Ectodermal cell (in vitro differentiated cells): Measurements from ENCODE around the gene FLNC.
A peak's percentile ranks its signal among the peaks of the same experiment; 100 is the strongest.

ENCODE experiments used
- H3K27ac ChIP-seq: 2 replicates; pipeline ENCODE4 v1.7.0; 2013; ENCODE audit warnings: mild to moderate bottlenecking, low read depth, low read length; ENCODE audit not compliant: insufficient read depth, poor library complexity, severe bottlenecking
- H3K27me3 ChIP-seq: 2 replicates; pipeline ENCODE4 v1.7.0; 2013; ENCODE audit warnings: mild to moderate bottlenecking, low read length; ENCODE audit not compliant: insufficient read depth, control insufficient read depth, poor library complexity, severe bottlenecking
- H3K36me3 ChIP-seq: one replicate; pipeline ENCODE4 v1.7.0; 2013; ENCODE audit warnings: low read length; ENCODE audit not compliant: control insufficient read depth, insufficient read depth
- H3K4me1 ChIP-seq: one replicate; pipeline ENCODE4 v1.7.0; 2013; ENCODE audit warnings: low read length; ENCODE audit not compliant: control insufficient read depth, insufficient read depth
- H3K4me3 ChIP-seq: 2 replicates; pipeline ENCODE4 v1.7.0; 2013; ENCODE audit warnings: low read depth, low read length, control low read depth; ENCODE audit not compliant: insufficient read depth
- H3K9me3 ChIP-seq: 2 replicates; pipeline ENCODE4 v1.7.0; 2013; ENCODE audit warnings: mild to moderate bottlenecking, low read length, moderate library complexity; ENCODE audit not compliant: control insufficient read depth
- WGBS, 2 experiments: methylation state at CpG; one replicate each; pipeline ENCODE4 v1.1.7; 2013; ENCODE audit warnings: missing lambda C conversion rate in 2 of 2; 5-methylcytosine and 5-hydroxymethylcytosine counted together

FLNC gene

DNA sequence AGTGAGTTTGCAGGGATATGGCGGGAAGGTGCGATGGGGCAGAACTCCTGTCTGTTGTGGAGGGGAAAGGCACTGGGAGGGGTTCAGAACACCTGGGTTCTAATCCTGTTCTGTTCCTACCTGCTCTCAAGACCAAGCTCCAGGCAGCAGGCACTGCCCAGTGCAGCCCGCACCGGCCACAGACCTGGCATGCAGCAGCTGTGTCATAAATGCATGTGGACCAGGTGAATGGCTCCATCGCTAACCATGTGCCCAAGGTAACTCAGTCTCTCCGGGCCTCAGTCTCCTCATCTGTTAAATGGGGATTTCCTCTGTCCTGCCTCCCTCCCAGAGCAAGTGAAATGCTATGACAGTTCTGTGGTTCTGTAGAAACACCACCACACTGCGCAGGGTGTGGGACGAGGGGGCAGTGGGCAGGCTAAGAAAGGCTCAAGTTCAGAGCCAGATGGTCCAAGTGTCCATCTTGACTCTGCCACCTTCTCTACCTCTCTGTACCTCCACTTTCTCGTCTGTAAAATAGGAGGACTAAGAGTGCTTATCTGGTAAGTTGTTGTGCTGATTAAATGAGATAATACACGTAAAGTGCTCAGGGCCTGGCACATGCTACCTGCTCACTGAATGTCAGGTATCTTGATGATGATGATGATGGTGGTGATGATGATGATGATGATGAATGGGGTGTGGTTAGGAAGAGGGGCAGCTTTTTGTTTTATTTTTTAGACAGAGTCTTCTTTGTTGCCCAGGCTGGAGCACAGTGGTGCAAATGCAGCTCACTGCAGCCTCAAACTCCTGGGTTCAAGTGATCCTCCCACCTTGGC lies 55.4 kb downstream of the FLNC start:
- H3K27ac ChIP-seq: no peak overlapping the region
- H3K9me3 ChIP-seq: no peaks in the 10 kb centered on the region
- no peak overlapping the region for H3K4me3 ChIP-seq
- 94 to 95% methylated on average over 10 of the region's 10 CpGs for WGBS, 2 experiments
- peaks cover 7% of the 10 kb centered on the region for H3K27me3 ChIP-seq
- no peaks in the 10 kb centered on the region for H3K36me3 ChIP-seq
- H3K4me1 ChIP-seq: peaks cover 8% of the 10 kb centered on the region

DNA sequence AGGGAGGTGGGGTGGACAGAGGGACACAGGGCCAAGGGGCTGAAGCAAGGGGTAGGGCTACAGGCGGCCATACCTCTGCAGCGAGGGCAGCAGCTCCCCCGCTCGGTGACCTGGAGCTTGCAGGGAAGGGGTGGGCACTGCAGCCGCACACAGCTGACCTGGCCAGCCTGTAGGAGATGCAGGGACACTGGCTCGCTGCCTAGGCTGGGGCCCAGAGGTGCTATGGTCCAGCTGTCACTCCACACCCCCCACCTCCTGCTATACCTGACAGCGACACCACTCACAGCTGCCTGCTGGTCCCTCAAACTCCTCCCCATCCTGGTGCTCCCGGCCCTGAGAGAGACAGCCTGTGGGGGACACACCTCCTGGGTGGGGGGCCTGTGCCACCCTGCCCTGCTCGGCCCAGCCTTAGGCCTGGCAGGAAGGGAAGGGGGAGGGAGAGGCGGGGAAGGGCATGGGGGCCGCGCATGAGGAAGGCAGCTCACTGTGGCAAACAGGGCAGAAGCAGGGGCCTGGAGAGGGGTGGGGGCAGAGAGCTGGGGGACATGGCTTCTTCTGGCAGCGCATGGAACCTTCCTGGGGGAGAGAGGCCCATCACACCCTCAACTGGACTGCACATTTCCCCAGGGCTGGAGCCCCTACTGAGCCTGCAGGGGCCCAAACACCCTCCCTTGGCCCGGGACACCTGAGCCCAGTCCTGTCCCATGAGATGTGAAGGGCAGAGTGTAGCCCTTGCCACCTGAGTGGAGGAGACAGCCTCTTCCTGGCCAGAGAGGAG lies 56.4 kb downstream of the FLNC start:
- no peak overlapping the region for H3K27ac ChIP-seq
- WGBS, 2 experiments: 77 to 86% methylated on average over 14 of the region's 14 CpGs
- peaks cover 8% of the 10 kb centered on the region for H3K4me1 ChIP-seq
- no peaks in the 10 kb centered on the region for H3K36me3 ChIP-seq
- H3K4me3 ChIP-seq: no peak overlapping the region
- peaks cover 17% of the 10 kb centered on the region for H3K27me3 ChIP-seq
- no peaks in the 10 kb centered on the region for H3K9me3 ChIP-seq

DNA sequence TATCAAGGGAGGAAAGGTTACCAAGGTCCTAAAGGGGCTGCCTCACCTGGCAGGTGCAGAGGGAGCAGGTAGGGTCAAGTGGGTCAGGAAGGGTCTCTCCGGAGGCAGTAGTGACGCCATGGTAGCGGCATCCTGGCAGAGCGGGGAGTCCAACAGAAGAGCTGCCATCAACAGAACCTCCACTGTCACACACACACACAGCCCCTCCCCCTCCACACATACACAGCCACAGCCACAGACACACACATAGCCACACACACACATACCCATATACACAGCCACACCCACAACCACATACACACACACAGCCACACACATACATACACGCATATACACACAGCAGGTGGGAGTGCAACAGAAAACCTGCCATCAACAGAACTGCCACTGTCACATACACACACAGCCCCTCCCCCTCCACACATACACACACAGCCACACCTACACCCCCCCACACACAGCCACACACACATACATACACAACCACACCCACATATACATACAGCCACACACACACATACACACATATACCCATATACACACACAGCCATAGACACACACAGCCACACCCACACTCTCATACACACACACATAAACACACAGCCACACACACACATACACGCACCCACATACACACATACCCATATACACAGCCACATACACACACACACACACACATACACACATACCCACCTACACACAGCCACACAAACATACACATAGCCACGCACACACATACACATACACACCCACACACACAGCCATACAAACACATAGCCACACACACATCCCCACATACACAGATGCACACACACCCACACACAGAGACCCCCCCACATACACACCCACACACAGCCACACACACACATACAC lies 57.2 kb downstream of the FLNC start:
- no peak overlapping the region for H3K27ac ChIP-seq
- H3K4me3 ChIP-seq: no peak overlapping the region

DNA sequence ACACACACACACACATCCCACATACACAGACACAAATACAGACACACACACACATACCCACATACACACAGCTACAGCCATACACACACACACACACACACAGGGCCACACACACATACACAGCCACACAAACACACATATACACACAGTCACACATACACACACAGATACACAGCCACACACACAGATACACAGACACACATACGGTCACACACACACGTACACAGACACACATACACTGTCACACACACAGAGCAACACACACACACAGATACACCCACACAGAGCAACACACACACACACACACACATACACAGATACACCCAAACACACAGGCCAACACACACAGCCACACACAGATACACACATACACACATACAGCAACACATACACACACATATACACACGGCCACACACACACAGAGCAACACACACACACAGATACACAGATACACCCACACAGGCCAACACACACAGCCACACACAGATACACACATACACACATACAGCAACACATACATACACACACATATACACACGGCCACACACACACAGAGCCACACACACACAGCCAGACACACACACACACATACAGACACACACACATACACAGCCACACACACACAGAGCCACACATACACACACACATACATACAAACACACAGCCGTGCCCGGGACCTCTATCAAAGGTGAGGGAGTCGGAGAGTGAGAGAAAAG lies 58.0 kb downstream of the FLNC start:
- WGBS, 2 experiments: 83 to 89% methylated on average over 7 of the region's 7 CpGs
- H3K9me3 ChIP-seq: no peaks in the 10 kb centered on the region
- H3K36me3 ChIP-seq: no peaks in the 10 kb centered on the region
- no peak overlapping the region for H3K27ac ChIP-seq
- no peak overlapping the region for H3K4me3 ChIP-seq
- H3K4me1 ChIP-seq: peaks cover 8% of the 10 kb centered on the region
- peaks cover 17% of the 10 kb centered on the region for H3K27me3 ChIP-seq

More for the DNA sequence above, 57.2 kb downstream of the FLNC start:
- H3K4me1 ChIP-seq: peaks cover 8% of the 10 kb centered on the region
- WGBS, 2 experiments: 85 to 94% methylated on average over 7 of the region's 7 CpGs
- H3K9me3 ChIP-seq: no peaks in the 10 kb centered on the region
- peaks cover 17% of the 10 kb centered on the region for H3K27me3 ChIP-seq
- no peaks in the 10 kb centered on the region for H3K36me3 ChIP-seq

DNA sequence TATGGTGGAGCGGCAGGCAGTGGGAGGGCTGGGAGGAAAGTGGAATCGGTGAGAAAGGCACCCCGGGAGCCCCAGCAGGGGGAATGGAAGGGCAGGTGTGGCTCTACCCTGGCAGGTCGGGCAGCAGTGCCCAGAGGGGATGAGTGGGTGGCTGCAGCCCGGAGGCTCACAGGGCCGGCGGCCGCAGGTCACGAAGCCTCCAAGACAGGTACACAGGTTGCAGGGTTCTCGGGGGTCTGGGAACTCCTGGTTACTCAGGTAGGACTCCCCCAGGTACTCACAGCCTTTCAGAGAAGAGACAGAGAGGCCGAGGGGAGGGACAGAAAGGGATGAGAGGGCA lies 58.5 kb downstream of the FLNC start:
- WGBS, 2 experiments: 76 to 78% methylated on average over 11 of the region's 11 CpGs
- Histone ChIP-seq H3K4me3 (no peak overlapping the region), H3K9me3 (no peaks in the 10 kb centered on the region), H3K27ac (no peak overlapping the region), H3K27me3 (peaks cover 17% of the 10 kb centered on the region), H3K4me1 (peaks cover 8% of the 10 kb centered on the region), H3K36me3 (no peaks in the 10 kb centered on the region)

DNA sequence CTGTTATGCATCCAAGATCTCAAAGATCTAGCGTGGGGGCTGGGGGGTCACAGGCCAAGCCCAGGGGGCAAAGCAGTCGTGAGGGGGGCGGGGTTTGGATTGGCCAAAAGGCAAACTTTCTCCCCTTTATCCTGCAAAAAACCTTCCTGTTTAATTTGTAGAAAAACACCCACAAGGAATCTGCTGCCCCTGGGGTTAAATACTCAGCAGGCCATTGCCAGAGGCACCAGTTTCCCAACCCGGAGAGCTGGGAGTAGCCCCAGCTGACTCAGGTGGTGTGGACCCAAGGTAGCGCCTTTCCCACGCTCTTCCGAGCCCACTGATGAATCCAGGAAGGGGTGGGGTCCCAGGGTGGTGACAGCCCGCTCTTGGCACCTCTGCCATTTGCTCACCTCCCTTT lies 58.9 kb downstream of the FLNC start:
- 59 to 60% methylated on average over 8 of the region's 8 CpGs for WGBS, 2 experiments
- Histone ChIP-seq H3K4me3 (no peak overlapping the region), H3K27ac (no peak overlapping the region), H3K36me3 (no peaks in the 10 kb centered on the region), H3K27me3 (peaks cover 17% of the 10 kb centered on the region), H3K4me1 (peaks cover 5% of the 10 kb centered on the region), H3K9me3 (no peaks in the 10 kb centered on the region)

DNA sequence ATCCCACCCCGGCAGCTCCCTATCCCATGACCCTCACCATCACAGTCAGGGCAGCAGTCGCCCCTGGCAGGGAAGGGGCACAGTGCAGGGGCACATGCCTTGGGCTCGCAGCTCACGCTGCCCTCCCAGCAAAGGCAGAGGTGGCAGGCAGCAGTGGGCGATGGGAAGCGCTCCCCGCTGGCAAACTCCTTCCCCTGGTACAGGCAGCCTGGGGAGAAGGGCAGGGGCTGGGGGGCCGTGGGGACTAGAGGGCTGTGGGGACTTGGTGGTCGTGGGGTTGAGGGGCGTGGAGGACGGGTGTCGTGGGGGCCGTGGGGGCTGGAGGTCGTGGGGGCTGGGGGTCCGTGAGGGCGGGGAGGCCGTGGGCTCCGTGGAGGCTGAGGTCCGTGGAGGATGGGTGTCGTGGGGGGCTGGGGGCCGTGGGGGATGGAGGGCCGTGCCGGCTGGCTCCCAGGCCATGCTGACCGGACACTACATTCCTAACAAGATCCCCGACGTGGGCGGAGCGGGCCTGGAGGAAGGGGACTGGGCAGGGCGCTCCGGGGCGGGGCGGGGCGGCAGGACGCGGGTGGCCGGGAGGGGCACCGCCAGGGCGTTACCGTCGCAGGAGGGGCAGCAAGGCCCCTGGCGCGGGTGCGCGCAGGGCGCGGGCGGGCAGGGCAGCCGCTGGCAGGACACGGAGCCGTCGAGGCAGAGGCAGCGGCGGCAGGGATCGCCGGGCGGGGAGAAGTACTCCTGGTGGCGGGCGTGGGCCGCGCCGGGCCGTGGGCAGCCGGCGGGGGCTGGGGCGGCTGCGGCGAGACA lies 60.3 kb downstream of the FLNC start:
- Histone ChIP-seq H3K27me3 (peaks cover 17% of the 10 kb centered on the region), H3K4me1 (no peaks in the 10 kb centered on the region), H3K9me3 (no peaks in the 10 kb centered on the region), H3K27ac (no peak overlapping the region), H3K4me3 (peak overlapping the region; percentile 18), H3K36me3 (no peaks in the 10 kb centered on the region)
- 58 to 60% methylated on average over 67 of the region's 67 CpGs for WGBS, 2 experiments

DNA sequence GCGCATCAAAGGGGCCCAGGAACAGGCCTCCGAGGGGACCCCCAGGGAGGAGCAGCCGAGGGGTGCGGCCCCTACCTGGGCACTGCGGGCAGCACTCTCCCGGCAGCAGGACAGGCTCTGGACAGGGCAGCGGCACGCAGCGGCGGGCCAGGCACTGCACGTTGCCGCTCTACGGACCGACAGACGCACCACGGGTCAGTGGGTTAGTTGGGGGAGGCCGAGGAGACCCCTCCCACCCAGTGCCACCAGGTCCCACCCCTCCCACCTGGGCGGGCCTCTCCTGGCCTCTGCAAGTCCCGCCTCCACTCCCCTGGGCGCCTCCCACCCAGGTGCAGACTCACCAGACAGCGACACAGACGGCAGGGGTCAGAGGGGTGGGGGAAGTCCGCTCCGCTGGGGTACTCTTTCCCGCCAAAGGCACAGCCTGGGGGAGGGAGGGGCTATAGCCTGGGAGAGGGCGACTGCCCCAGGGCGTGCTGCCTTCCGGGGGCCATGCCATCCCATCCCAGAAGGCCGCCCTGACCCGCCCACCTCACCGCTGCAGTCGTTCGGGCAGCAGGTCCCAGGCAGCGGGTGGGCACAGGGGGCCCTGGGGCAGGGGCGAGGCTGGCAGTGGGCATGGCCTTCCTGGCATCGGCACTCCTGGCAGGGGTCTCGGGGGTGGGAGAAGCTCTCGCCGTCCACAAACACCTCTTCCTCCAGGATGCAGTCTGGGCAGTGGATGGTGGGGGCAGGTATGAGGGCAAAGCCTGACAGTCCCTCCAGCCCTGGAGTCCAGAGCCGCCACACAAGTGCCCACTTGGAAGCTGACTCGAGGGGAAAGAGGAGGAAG lies 61.1 kb downstream of the FLNC start:
- peak overlapping the region; percentile 18 for H3K4me3 ChIP-seq
- H3K27me3 ChIP-seq: peaks cover 17% of the 10 kb centered on the region
- no peaks in the 10 kb centered on the region for H3K9me3 ChIP-seq
- 53 to 57% methylated on average over 41 of the region's 41 CpGs for WGBS, 2 experiments
- H3K4me1 ChIP-seq: no peaks in the 10 kb centered on the region
- no peak overlapping the region for H3K27ac ChIP-seq
- H3K36me3 ChIP-seq: no peaks in the 10 kb centered on the region
